GM18861 (cell line): Measurements from ENCODE around the gene MYBL2.
"Not testable (repeated sequence)": the region's sequence is repeated elsewhere in the genome, so short reads cannot be mapped to it uniquely, and the experiment has no call there.

ENCODE experiments used
- ATAC-seq: cut with Tn5 transposase; IDR thresholded peaks from one replicate; pipeline ENCODE4 v1.9.1; 2021; ENCODE audit not compliant: unreplicated experiment

MYBL2 gene

DNA sequence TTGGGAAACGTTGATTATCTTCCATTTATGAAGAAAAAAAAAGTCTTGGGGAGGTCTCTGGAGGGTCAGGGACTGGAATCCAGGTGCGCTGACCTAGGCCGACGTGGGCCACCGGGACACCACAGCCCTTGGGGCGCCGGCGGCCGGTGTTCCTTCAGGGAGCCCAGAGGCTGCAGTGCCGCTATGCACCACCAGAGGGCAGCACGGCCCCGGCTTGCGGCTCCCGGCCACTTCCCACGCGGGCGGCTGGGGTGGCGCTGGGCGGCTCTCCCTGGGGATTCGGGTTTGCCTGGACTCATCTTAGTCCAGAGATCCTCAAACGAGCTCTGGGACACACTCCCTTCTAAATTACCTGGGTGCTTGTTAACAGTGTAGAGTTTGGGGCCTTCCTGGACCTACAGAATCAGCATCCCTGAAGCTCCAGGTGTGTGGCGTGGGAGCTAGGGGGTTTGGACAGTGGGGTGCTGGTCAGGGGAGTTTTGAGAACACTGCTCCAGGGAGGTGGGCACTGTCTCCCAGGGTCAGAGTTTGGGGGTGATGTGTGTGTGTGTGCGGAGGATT is 82.9 kb downstream of the MYBL2 start:
- no peak for ATAC-seq

DNA sequence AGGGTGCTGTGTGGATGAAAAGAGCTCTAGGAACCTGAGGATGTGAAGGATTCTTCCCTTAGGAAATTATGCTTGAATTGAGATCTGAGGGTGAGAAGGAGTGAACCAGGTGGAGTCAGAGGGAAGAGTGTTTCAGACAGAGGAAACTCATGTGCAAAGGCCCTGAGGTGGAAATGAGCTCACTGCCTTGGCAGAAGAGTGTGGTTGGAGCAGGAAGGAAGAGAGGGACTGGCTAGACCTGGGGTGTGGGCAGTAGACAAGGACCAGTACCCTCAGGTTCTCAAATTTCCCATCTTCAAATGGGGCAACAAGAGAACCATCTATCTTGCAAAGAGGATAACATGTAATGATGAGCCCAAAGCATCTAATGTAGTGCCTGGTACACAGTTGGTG is 83.9 kb downstream of the MYBL2 start:
- ATAC-seq, result no peak

DNA sequence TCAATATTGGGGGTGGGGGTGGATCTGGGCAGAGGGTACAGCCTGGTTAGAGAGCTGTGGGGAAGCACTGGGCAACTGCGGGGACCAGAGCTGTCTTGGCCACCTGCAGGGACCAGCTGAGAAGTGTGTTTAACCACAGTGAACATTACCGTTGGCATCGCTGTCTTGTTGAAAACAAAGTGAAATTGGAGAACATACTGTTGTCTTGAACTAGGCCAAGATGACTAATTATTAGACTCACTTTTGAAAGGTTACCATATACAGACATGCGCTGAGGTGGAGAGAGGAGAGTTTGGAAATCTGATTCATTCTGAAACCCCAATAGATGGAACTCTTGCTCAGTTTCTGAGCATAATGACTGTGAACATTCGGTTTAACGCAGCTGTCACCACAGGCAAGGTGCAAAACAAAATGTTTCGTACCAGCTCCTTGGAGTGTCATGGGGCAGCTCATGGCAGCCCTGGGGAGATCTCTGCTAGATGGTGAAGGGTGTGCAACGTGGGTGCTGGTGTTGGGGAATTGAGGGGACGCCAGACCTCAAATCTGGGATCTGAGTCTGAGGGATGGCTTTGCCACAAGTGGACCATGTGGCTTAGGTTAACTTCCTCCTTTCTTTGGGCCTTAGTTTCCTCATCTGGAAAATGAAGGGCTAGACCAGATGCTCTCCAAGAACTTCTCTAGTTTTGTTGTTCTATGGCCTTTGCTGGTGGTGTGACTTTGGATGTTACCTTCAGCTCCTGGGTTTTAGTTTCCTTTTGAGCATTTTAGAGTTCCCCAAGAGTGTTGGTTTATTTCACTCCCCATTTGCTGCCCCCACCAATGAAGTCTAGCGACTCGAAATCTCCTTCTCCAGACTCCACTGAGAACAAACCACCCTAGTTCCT is 84.5 kb downstream of the MYBL2 start:
- ATAC-seq, result peak; percentile 77

DNA sequence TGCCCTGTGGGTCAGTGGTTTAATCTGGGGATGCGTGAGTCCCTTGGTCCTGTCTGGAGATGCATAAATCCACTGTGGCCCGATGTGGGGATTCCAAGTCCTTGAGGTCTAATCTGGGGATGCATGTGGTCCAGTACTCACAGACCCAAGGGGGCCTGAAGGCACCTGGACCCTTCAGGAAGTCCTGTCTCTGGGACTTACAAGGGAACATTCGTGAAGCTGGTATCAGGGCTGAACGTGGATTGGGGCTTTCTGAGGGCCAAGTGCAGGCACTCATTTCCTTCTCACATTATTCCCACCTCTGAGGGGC is 85.1 kb downstream of the MYBL2 start:
- ATAC-seq, result no peak

DNA sequence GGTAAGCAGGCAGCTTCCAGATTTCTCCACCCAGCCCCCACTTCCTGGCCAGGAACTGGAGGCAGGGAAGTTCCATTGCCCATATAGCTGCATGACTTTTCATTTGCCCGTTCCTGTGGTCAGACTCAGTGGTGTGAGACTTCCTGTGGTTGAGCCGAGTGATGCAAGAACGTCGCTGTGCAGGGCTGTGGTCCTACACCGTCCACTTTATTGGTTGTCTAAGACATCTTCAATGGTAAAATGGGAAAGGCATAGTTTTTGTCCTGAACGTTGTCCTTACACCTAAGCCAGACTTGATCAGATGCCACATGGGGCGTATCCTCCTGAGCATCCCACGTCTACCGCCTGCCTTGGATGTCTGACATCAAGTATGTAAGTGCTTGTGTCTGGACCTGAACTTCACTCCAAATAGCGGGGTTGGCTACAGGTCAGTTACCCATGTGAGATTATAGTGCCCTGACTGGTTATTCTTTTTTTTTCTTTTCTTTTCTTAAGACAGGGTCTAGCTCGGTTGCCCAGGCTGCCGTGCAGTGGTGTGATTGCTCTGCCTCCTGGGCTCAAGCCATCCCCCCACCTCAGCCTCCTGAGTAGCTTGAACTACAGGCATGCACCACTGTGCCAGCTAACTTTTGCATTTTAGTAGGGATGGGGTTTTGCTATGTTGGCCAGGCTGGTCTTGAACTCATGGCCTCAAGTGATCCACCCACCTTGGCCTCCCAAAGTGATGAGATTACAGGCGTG is 85.8 kb downstream of the MYBL2 start:
- peak; percentile 45 for ATAC-seq

DNA sequence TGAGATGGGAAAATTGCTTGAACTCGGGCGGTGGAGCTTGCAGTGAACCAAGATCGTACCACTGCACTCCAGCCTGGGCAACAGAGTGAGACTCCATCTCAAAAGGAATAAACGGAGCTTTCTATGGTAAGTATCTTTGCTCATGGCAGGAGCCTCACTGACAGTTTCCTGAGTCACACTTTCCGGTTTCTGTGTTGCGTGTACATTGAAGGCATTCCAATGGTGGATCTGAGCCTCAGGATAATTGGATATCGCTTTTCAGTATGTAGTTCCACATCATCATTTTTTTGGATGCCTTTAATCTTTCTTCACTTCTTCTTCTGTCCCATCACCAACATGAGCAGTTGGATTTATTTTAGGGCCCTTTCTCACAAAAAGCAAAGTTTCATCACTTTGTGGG is 88.5 kb downstream of the MYBL2 start:
- no peak for ATAC-seq

DNA sequence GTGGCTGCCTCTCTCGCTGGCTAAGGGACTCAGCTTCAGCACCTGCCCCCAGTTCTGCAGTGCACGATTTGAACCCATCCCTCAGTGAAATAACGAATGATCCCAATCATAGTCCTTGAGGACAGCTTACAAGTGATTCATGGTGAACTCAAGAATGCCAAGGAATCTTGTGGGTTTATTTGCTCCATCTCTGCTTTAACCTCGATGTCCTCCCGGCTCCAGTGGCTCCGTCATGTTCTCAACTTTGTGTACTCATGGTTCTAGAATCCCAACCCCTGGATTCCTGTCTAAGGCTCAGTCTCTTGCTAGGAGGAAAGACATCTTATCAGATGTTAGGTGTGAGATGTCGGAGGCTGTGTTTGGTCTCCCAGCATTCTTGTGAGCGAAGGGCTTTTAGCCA is 88.9 kb downstream of the MYBL2 start:
- ATAC-seq, result no peak

DNA sequence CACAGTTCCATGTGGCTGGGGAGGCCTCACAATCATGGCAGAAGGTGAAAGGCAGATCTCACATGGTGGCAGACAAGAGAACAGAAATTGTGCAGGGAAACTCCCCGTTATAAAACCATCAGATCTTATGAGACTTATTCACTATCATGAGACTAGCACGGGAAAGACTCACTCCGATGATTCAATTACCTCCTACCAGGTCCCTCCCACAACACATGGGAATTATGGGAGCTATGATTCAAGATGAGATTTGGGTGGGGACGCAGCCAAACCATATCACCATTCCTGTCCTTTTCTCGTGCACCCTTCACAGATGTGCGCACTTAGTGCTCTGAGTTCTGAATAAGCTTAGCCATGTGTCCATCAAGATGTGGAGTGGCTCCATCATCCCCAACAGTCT is 91.0 kb downstream of the MYBL2 start:
- not testable (repeated sequence) for ATAC-seq

DNA sequence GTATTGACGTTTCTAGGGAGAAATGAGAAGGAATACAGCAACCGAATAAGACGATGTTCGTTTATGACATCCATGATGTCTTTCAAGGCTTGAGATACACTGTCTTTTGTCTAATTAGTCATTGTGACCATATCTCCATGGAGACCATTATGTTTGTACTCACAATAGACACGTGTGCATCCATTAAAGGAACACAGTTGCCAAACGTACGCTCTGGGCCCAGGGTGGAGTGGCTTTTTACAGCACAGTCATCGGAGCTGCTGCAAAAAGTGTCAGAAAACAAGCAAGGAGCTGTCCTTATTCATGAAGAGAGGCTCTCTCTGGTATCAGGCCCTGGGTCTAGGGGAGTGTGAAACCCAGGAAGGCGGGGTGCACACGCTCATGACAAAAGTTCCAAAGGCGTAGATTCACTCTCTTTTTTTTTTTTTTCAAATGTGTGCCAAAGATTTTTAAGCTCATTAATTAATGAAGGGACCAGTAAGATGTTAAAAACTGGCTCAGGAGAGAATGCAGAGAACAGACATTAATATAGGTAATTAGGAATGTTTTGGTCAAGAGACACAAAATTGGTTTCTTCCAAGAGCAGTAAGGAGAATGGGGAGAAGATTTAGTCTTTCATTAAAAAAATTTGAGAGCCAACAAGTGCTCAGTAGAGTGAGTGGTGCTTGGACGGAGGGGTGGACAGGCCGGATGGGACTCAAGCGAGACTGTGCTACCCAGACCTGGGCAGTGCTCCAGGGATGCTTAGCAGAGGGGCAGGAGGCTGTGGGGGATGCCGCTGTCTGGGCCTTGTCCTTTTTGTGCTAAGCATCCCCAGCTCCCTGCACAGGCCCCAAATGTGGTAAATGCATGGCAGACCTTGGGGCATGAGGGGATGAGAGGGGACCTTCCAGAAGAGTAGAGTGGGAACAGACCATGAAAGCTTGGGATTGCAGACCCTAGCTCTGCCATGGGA is 94.7 kb downstream of the MYBL2 start:
- ATAC-seq, result no peak

DNA sequence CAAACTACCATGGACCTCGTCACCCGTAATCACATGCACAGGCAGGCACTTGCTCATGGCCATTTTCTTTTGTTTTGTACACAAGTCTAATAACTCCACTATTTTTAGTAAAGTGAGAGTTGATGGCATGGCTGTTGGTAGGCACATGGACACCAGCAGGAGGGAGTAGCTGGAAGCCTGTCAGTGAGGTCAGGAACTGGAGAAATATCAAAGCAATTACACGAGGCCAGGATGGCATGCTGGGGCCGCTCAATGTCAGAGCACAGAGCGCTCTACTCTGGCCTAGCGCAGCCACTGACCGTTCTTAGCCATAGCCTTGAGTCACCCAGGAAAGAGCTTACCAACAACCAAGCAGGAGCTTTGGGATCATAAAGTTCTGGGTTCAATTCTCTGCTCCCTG is 96.0 kb downstream of the MYBL2 start:
- no peak for ATAC-seq

DNA sequence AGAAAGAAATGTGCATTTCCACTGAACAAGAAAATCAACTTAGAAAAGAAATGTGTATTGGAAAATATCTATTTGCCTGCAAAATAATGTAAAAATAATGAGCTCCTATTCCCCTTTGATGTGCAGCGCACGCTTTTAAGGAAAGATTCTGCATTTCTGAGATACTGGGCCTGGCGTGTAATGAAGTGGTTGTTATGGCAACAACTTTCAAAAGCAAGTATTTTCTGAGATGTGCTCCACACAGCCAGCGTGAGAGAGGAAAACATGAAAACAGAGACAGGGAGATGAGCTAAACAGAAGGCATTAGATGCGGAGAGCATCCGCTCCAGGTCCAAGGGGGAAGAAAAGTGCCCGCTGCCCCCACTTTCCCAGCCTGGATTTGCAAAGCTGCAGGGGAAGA is 99.0 kb downstream of the MYBL2 start:
- no peak for ATAC-seq
